ENCODE data around the gene RAD51AP1. TPM values are rescaled to one million over a fixed set of nuclear protein-coding genes. Genes with fewer than 3 reads are reported as not detected.

The RAD51AP1 gene
- total RNA-seq, 1 experiment from 2014 or later, result 59.4 TPM

DNA sequence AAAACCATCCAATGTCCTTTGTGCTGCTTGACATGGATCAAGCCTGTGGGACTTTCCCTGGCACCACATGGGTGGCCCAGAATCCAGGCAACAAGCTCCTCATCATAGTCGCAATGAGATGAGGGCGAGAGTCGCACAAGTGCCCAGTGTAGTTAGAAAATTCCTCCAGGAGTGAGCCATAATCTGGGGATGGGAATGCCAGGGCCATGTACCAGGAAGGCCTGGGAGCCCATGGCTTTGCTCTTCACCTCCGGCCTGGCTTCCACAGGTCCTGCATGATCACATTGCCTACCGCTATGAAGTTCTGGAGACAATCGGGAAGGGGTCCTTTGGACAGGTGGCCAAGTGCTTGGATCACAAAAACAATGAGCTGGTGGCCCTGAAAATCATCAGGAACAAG lies 57.2 kb downstream of the RAD51AP1 start:
- H3K9me3 ChIP-seq (ENCODE audit: control insufficient read depth, low read depth, low read length), result no peaks in the 10 kb centered on the region
- no peak overlapping the region for H2BK20ac ChIP-seq (ENCODE audit: low read depth, low read length, poor library complexity, severe bottlenecking)
- Mint-ChIP-seq H3K9me3 (no peaks in the 10 kb centered on the region), H3K36me3 (ENCODE audit: insufficient read depth in 1 of 3, low read depth in 3 of 3) (no peaks in the 10 kb centered on the region), H3K4me1 (no peaks in the 10 kb centered on the region), H3K4me3 (no peak overlapping the region), H3K27me3 (ENCODE audit: low read depth) (peaks cover 6% of the 10 kb centered on the region), H3K27ac (no peak overlapping the region; a peak in 1 of 7 replicates)
- H3K23ac ChIP-seq (ENCODE audit: insufficient read length, low read depth, low read length), result no peak overlapping the region
- no peak overlapping the region for H3K9ac ChIP-seq (ENCODE audit: extremely low read depth, insufficient read length, low read length)
- no peaks in the 10 kb centered on the region for H3K79me1 ChIP-seq (ENCODE audit: insufficient read depth, low read depth, low read length, poor library complexity, severe bottlenecking)
- no peak overlapping the region for H4K5ac ChIP-seq (ENCODE audit: insufficient read length, low read depth, low read length)
- H2BK15ac ChIP-seq (ENCODE audit: low read depth, low read length), result no peak overlapping the region
- no peak overlapping the region for H3K27ac ChIP-seq (ENCODE audit: insufficient read length, low read depth, low read length)
- WGBS (ENCODE audit: extremely low coverage, insufficient read length, low lambda C conversion rate), result no CpG with 5 or more reads among the region's 6 CpGs
- no peak overlapping the region for H2AFZ ChIP-seq (ENCODE audit: low read length)
- no peak overlapping the region for H3K18ac ChIP-seq (ENCODE audit: insufficient read length, low read depth, low read length)
- H2BK120ac ChIP-seq (ENCODE audit: low read depth, low read length, poor library complexity, severe bottlenecking), result no peak overlapping the region
- TF ChIP-seq, protein P1, sequence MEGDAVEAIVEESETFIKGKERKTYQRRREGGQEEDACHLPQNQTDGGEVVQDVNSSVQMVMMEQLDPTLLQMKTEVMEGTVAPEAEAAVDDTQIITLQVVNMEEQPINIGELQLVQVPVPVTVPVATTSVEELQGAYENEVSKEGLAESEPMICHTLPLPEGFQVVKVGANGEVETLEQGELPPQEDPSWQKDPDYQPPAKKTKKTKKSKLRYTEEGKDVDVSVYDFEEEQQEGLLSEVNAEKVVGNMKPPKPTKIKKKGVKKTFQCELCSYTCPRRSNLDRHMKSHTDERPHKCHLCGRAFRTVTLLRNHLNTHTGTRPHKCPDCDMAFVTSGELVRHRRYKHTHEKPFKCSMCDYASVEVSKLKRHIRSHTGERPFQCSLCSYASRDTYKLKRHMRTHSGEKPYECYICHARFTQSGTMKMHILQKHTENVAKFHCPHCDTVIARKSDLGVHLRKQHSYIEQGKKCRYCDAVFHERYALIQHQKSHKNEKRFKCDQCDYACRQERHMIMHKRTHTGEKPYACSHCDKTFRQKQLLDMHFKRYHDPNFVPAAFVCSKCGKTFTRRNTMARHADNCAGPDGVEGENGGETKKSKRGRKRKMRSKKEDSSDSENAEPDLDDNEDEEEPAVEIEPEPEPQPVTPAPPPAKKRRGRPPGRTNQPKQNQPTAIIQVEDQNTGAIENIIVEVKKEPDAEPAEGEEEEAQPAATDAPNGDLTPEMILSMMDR (conservative IDR thresholded peaks at IDR 0.05), result no peak
- H2BK12ac ChIP-seq (ENCODE audit: insufficient read length, low read depth, low read length), result no peak overlapping the region
- H3T11ph ChIP-seq (ENCODE audit: low read length), result no peak overlapping the region
- H3K27me3 ChIP-seq (ENCODE audit: insufficient read depth, low read length), result no peaks in the 10 kb centered on the region
- no peak overlapping the region for H3K56ac ChIP-seq (ENCODE audit: insufficient read length, low read depth, low read length)
- H3K14ac ChIP-seq (ENCODE audit: insufficient read depth, low read length), result no peak overlapping the region
- no peak overlapping the region for H3K4me2 ChIP-seq (ENCODE audit: insufficient read depth, insufficient read length, low read length)
- no peak for DNase-seq
- H3K79me2 ChIP-seq (ENCODE audit: insufficient read depth, low read length), result no peaks in the 10 kb centered on the region
- no peaks in the 10 kb centered on the region for H4K20me1 ChIP-seq (ENCODE audit: control insufficient read depth, insufficient read depth, insufficient read length)
- H2BK5ac ChIP-seq (ENCODE audit: insufficient read length, low read length), result no peak overlapping the region
- H4K8ac ChIP-seq (replicated peaks; ENCODE audit: insufficient read length, low read depth, low read length), result no peak overlapping the region
- no peaks in the 10 kb centered on the region for H3K4me1 ChIP-seq (ENCODE audit: insufficient read depth, low read length)
- no peak overlapping the region for H3K4ac ChIP-seq (ENCODE audit: low read depth, low read length)
- H2AK5ac ChIP-seq (ENCODE audit: insufficient read length, low read length), result no peak overlapping the region
- H3K23me2 ChIP-seq (ENCODE audit: insufficient read length, low read depth, low read length, poor library complexity, severe bottlenecking), result no peaks in the 10 kb centered on the region
- H4K91ac ChIP-seq (ENCODE audit: insufficient read length, low read depth, low read length), result no peak overlapping the region

All from H9 (cell line).